ENCODE results near the gene ACY1. TPM values are rescaled to one million over a fixed set of nuclear protein-coding genes. Genes with fewer than 3 reads are reported as not detected.

ACY1 gene
- total and polyA plus RNA-seq, 8 donors, result 8.0 to 60.6 (median 38.3) TPM; not detected in 1

GRCh38 chr3:51970606-51971300, 12.6 kb upstream of the ACY1 start:
- H3K4me3 ChIP-seq, result no peak overlapping the region
- H3K27ac ChIP-seq, result peak overlapping the region in 3 of 5 donors; percentile 8 to 42 (median 19)
- peaks cover 0 to 5% (median 0%) of the 10 kb centered on the region in 3 donors for H3K27me3 ChIP-seq
- H3K4me1 ChIP-seq, result peaks cover 33 to 90% (median 74%) of the 10 kb centered on the region in 4 donors
- peak in 1 of 2 donors; percentile 60 for DNase-seq
- TF ChIP-seq EP300 (IDR thresholded peaks at IDR 0.05) (no peak), POLR2AphosphoS5 (IDR thresholded peaks at IDR 0.05) (no peak), POLR2A (IDR thresholded peaks at IDR 0.05) (no peak)
- TF ChIP-seq, protein P1, sequence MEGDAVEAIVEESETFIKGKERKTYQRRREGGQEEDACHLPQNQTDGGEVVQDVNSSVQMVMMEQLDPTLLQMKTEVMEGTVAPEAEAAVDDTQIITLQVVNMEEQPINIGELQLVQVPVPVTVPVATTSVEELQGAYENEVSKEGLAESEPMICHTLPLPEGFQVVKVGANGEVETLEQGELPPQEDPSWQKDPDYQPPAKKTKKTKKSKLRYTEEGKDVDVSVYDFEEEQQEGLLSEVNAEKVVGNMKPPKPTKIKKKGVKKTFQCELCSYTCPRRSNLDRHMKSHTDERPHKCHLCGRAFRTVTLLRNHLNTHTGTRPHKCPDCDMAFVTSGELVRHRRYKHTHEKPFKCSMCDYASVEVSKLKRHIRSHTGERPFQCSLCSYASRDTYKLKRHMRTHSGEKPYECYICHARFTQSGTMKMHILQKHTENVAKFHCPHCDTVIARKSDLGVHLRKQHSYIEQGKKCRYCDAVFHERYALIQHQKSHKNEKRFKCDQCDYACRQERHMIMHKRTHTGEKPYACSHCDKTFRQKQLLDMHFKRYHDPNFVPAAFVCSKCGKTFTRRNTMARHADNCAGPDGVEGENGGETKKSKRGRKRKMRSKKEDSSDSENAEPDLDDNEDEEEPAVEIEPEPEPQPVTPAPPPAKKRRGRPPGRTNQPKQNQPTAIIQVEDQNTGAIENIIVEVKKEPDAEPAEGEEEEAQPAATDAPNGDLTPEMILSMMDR (IDR thresholded peaks at IDR 0.05), result no peak
- WGBS, 5 donors, result 53 to 70% (median 55%) methylated on average over 4 to 6 of the region's 6 CpGs
- H3K9me3 ChIP-seq, result no peaks in the 10 kb centered on the region
- H3K36me3 ChIP-seq, result peaks cover 0 to 7% (median 2%) of the 10 kb centered on the region in 4 donors
- intact Hi-C loops (cut with DNase I; ENCODE audit: low total_unique reads), result no loop called here

DNA sequence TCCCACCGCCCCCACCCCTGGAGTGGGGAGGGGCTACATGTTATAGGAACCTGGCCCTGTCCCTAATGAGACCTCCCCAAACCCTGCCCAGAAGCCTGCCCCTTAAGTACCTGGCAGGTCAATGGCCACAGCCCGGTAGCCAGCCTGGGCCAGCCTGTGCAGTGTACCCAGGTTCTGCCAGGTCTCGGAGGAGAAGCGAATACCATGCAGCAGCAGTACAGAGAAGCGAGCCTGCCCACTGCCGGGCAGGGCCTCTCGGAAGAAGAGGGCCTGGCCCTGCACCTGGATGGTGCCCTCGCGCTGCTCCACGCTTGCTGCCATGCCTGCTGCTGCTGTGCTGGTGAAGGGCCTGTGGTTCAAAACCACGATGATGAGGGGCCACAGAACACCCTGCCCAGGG, 12.0 kb upstream of the ACY1 start:
- H3K9me3 ChIP-seq, result no peaks in the 10 kb centered on the region
- no peak overlapping the region for H3K4me3 ChIP-seq
- peak overlapping the region in 3 of 5 donors; percentile 8 to 42 (median 19) for H3K27ac ChIP-seq
- DNase-seq, result no peak
- H3K36me3 ChIP-seq, result peaks cover 0 to 7% (median 2%) of the 10 kb centered on the region in 4 donors
- peaks cover 33 to 90% (median 72%) of the 10 kb centered on the region in 4 donors for H3K4me1 ChIP-seq
- no peak for TF ChIP-seq EP300 (IDR thresholded peaks at IDR 0.05)
- TF ChIP-seq POLR2AphosphoS5 (IDR thresholded peaks at IDR 0.05), result no peak
- TF ChIP-seq, protein P1 (IDR thresholded peaks at IDR 0.05), result no peak
- TF ChIP-seq POLR2A (IDR thresholded peaks at IDR 0.05), result no peak
- intact Hi-C loops (cut with DNase I; ENCODE audit: low total_unique reads), result no loop called here
- 80 to 91% (median 86%) methylated on average over 10 to 11 of the region's 11 CpGs for WGBS, 5 donors
- peaks cover 0 to 5% (median 0%) of the 10 kb centered on the region in 3 donors for H3K27me3 ChIP-seq

DNA sequence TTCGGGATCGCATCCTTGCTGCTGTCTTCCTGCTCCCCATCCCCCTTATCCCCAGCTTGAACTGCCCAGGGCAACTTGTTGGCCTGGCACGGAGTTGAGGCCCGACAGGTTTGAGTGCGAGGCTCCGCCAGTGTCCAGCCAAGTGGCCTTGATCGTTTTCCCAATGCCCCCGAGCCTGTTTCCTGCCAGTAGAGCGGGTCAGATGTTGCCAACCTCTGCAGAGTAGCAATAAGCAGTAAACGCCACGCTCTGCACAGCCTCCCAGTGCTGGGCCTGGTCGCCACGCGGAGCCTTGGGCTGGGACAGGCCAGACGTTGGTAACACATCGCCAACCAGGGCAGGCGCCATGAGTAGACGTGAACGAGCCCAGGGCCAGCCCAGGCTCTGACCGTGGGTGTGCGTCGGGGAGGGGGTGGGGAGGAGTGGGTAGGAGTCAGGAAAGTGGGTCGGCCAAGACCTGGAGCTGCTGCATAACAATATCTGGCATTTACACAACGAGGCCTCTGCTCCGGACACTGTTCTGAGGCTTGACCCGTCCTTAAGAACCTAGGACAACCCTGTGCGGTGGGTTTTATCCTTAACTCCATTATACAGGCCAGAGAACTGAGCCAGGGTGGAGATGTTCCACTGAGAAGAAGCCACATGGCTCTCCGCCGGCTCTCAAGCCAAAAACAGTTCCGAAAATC, 8.9 kb upstream of the ACY1 start:
- Histone ChIP-seq H3K9me3 (no peaks in the 10 kb centered on the region), H3K4me3 (peak overlapping the region; percentile 61 to 75 (median 65)), H3K27ac (peak overlapping the region; percentile 88 to 97 (median 95)), H3K27me3 (no peaks in the 10 kb centered on the region), H3K4me1 (peaks cover 21 to 70% (median 50%) of the 10 kb centered on the region in 4 donors), H3K36me3 (peaks cover 0 to 7% (median 2%) of the 10 kb centered on the region in 4 donors)
- TF ChIP-seq, protein P1 (IDR thresholded peaks at IDR 0.05), result peak in 1 of 7 experiments; percentile 25
- no peak for TF ChIP-seq POLR2A (IDR thresholded peaks at IDR 0.05)
- no peak for TF ChIP-seq POLR2AphosphoS5 (IDR thresholded peaks at IDR 0.05)
- intact Hi-C loops (cut with DNase I; ENCODE audit: low total_unique reads), result no loop called here
- 5 to 15% (median 13%) methylated on average over 20 to 30 of the region's 30 CpGs for WGBS, 5 donors
- peak in 1 of 2 donors; percentile 63 for DNase-seq

GRCh38 chr3:51974963-51975851, 8.1 kb upstream of the ACY1 start, which contains the start of gene ABHD14A:
ABHD14A (plus strand) TSS chr3:51975064; CDS start chr3:51975136, 72 bp downstream.
- DNase-seq, result peak; percentile 78 to 93
- Histone ChIP-seq H3K36me3 (peaks cover 0 to 9% (median 2%) of the 10 kb centered on the region in 4 donors), H3K4me1 (peaks cover 21 to 62% (median 49%) of the 10 kb centered on the region in 4 donors), H3K27ac (peak within 1 kb of the TSS; percentile 88 to 97 (median 95)), H3K27me3 (no peaks in the 10 kb centered on the region), H3K9me3 (no peaks in the 10 kb centered on the region), H3K4me3 (peak within 1 kb of the TSS; percentile 61 to 75 (median 65))
- intact Hi-C loops (cut with DNase I; ENCODE audit: low total_unique reads), result no loop called here
- no peak for TF ChIP-seq EP300 (IDR thresholded peaks at IDR 0.05)
- TF ChIP-seq POLR2A (IDR thresholded peaks at IDR 0.05), result no peak
- TF ChIP-seq POLR2AphosphoS5 (IDR thresholded peaks at IDR 0.05), result peak; percentile 3 to 71 (median 65)
- WGBS, 5 donors, result 0 to 1% (median 0%) methylated on average over 26 to 63 of the region's 63 CpGs
